ENCODE measurements around the gene MAPK4.
A peak's percentile ranks its signal among the peaks of the same experiment; 100 is the strongest.

MAPK4 gene

GRCh38 chr18:50656396-50656795 lies 96.5 kb downstream of the MAPK4 start:
- DNase-seq = no peak

- DNase-seq = no peak
Measured at GRCh38 chr18:50656841-50657470, 97.1 kb downstream of the MAPK4 start.

DNA sequence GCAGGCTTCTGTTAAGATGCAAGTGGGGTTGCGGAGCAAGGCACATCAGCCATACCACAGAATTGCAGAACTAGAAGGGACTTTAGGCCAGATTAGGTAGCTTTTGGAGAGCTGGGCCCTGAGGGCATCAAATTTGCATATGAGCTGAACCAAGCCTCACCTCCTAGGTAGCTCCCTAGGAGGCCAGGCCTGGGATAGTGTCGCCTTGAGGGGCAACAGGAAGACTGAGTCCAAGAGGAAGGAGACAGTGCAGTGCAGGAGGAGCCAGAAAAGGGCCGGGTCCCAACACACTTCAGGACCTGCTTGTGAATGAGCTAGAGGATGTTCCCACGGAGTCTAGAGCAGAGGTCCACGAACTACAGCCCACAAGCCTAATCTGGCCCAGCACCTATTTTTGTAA lies 98.7 kb downstream of the MAPK4 start:
- no peak for DNase-seq

DNA sequence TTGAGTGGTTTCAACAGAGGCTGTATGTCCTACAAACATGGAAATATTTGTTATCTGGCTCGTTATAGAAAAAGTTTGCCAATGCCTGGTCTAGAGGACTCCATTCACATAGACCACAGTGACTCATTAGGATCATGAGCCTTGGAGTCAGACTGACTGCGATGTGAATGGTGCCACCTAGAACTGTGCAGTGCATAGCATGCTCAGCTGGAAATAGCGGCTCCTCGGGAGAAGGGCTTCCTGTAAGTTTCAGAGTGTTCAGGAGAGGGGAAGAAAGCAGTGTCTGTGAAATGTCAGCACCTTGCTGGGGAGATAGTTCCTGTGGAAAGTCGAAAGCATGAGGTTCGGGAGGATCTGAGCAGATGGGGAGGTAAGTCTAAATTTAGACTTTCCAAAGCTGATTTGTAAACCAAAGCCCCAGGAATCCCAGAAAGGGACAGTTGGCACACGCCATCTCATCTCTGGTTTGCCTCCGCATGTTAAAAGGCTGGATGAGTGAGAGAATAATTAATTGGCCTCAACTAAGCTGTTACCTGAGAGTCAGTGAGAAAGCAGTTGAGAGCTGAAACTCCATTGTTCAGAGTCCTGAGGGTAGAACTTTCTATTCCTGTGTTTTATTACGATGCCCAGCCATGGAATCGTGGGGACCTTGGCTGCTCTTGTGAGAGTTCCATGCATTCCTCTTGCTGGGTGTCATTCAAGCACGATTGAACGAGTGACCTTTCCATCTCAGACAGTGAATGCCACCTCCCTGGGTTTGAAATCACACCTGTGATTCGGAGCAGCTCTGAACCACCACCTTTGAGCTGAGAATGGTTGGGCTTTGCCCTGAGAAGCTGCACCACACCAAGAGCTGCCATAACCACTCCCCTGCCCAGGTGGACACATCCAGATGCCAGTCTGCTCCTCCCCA lies 99.5 kb downstream of the MAPK4 start:
- no peak for DNase-seq

DNA sequence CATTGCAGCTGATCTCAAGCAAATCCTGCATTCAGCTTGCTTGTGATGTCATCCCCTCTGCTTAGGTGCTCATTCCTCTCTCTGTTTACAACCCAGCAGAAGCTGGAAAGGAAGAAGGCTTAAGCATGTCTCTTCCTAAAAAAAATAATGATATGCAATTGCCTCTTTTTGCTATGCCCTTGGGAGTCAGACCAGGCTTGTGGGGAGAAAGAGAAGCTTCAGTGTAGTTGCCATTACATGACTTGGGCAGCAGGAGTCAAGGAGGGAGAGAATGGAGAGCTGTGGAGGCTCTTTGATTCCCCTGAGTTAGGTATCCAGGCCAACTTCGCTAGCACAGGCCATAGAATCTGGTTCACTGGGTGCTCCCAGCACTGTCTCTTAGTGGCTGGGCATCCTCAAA lies 101.1 kb downstream of the MAPK4 start:
- no peak for DNase-seq

GRCh38 chr18:50662177-50662576 lies 102.3 kb downstream of the MAPK4 start:
- DNase-seq = no peak

- DNase-seq = no peak
Measured at GRCh38 chr18:50662775-50663383, 103.0 kb downstream of the MAPK4 start.

- no peak for DNase-seq
Measured at GRCh38 chr18:50663626-50664441, 103.9 kb downstream of the MAPK4 start.

- no peak for DNase-seq
Measured at GRCh38 chr18:50665015-50665414, 105.1 kb downstream of the MAPK4 start.

- no peak for DNase-seq
Measured at GRCh38 chr18:50665519-50665918, 105.6 kb downstream of the MAPK4 start.

DNA sequence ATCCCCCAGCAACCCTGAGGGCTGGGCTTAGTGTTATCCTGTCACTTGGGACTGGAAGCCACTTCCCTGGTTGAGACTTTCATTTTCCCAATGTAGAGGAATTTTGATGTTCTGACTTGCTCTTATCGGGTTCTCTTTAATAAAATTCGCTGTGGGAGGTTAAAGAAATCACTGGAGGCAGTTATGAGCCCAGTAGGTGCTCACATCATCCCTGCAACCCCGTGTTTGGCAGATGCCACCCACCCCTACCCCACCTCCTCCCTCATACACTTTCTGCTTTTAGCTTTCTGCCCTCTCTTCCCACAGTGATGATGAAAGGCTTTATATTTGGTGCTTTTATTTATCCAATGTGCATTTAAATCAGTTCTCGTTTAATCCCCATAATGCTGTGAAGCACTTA lies 106.6 kb downstream of the MAPK4 start:
- no peak for DNase-seq

DNA sequence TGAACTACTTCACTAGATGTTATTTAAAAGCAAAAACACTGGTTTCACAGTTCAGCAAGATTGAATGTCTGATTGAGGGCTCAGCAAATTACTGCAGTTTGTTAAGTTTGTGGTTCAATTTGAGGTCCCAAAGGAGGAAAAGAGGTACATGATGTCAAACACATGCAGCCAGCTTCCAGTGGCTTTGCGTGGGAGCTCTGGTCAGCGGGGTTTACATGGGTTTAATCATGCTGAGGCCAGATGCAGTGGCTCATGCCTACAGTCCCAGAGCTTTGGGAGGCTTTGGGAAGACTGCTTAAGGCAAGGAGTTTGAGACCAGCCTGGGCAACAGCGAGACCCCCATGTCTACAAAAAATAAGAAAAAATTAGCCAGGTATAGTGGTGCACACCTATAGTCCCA lies 111.5 kb downstream of the MAPK4 start:
- DNase-seq = no peak

DNA sequence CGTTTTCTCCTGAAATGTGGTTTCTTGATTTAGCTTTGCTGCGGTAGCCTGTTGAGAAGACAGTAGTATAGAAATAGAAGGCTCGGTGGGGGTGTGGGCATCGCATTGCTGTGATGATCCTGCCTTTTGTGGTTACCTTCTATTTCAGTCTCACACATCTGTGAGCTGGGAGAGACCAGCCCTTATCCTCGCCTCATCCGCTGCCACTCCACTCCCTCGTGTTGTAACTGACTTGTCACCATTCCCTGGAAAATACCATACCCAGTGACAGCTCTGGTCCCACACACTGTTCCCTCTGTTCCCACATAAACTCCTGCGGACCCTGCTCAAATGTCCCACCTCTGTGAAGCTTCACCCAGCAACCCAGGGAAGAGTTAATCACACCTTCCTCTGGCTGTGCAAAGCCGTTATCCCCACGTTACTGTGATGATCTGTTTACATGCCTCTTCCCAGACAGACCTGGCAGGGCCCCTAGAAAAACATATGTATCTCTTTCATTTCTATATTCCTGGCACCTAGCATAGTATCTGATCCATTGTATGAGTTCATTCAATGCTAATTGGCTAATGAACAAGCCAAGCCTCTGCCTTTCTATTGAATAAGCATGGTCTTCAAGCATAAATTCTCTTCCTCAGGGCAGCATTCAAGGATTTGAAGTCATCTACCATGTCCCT lies 114.6 kb downstream of the MAPK4 start:
- peak; percentile 17 for DNase-seq

DNA sequence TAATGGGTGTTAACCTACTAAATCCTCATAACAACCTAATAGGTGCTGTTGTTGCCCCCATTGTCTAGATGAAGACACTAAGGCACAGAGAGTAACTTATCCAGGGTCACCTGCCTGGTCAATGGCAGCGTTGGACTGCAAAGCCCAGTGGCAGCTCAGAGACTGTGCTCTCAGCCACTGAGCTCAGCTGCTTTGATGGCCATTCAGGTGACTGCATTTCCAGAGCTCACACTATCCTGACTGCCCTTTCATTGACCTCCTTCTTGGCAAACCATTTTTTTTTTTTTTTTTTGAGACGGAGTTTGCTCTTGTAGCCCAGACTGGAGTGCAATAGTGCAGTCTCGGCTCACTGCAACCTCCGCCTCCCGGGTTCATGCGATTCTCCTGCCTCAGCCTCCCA lies 115.2 kb downstream of the MAPK4 start:
- DNase-seq = no peak

DNA sequence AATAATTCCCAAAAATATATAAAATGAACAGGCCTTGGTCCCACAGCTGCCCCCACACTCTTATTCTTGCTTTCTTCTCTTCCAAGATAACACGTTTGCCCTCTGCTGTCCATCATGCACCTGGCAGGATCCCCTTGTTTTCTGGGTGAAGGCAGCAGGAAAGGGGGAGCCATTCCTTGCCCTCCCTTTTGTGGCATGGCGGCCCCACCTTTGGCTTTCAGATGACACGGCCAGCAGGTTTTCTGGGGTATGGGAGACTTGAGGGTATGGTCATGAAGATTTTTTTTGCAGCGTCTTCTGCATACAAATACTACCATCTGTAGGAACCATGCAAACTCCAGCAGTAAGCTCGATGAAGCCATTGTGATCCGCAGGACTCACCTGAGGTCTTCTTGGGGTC lies 118.8 kb downstream of the MAPK4 start:
- DNase-seq = no peak

DNA sequence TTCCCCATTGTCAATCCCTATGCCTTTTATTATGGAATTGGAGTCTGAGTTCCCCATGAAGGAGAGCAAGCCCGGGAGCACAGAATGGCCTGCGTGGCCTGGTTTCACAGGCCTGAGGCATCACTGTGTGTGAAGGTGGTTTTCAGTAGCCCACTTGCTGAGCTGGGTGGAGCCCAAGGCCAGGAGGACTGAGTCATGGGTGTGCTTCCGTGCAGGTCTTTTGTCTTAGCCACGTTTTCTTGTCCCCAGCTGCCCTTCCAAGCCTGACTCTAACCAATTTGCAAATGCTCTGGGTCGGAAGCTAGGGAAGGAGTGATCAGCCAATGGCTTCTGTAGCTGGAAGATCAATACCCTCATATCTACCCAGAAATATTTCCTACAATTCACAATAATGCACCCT lies 119.2 kb downstream of the MAPK4 start:
- DNase-seq = no peak

GRCh38 chr18:50679656-50680055 lies 119.8 kb downstream of the MAPK4 start:
- no peak for DNase-seq

DNA sequence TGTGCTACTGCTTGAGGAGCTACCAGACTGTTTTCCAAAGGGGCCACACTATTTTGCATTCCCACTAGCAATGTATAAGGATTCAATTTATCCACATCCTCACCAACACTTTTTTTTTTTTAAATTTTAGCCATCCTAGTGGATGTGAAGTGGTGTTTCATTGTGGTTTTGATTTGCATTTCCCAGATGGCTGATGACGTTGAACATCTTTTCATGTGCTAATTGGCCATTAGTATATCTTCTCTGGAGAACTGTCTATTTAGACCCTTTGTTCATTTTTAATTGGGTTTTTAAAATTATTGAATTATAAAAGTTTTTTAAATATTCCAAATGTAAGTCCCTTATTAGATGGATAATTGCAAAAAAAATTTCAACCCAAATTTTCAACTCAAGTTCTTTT lies 121.1 kb downstream of the MAPK4 start:
- no peak for DNase-seq

GRCh38 chr18:50682852-50683251 lies 123.0 kb downstream of the MAPK4 start:
- DNase-seq = no peak

- DNase-seq = no peak
Measured at GRCh38 chr18:50686409-50686808, 126.5 kb downstream of the MAPK4 start.

GRCh38 chr18:50687491-50687890 lies 127.6 kb downstream of the MAPK4 start:
- no peak for DNase-seq

GRCh38 chr18:50689578-50689977 lies 129.7 kb downstream of the MAPK4 start:
- no peak for DNase-seq

DNA sequence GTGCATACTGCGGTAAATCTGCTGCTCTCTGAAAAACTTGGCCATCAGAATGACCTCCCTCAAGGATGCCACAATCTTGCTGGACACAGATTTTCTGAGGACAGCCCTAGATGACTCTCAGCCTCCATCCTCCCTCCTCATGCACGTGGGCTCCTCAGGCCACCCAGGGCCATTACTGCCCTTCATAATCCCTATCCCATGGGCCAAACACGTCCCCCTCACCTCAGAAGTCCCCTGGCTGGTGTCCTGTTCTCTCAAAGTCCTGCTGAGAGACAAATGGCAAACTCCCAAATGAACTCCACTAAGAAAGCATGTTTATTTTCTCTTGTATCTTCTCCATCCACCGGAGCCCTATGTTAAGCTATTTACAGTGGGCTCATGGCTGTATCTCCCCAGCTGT lies 134.3 kb downstream of the MAPK4 start:
- DNase-seq = no peak

All from NCI-H1092 (cell line).